Measurements from ENCODE around the gene GTF2IRD1.
"Not testable (repeated sequence)": the region's sequence is repeated elsewhere in the genome, so short reads cannot be mapped to it uniquely, and the experiment has no call there.

GTF2IRD1 gene

DNA sequence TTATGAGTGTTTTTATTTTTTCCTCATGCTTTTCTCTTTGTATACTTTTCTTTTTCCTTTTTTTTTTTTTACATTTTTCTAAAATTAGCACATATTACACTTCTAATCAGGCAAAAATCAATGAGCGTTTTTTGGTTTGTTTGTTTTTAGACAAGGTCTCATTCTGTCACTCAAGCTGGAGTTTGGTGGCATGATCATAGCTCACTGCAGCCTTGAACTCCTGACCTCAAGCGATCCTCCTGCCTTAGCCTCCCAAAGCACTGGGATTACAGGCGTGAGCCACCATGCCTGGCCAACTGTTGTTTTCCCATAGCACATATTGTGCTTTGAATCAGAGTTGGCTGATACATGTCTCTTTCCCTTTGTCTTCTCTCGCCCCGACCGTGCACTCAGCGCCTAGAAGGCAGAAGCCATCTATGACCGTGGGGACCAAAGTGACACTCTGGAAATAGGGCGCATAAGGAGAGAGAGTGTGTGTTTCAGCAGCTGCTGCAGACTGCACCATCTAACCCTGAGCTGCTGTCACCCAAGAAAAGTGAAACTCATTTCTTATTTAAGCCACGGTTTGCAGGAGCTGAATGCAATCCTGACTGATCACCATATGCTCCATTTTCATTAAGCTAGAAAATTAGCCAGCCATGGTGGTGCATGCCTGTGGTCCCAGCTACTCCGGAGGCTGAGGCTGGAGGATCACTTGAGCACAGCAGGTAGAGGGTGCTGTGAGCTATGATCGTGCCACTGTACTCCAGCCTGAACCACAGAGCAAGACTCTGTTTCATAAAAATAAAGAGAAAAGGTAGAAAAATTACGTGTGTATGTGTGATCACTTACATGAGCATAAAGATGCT is 162.5 kb downstream of the GTF2IRD1 start:
- H3K27ac ChIP-seq, result no peak overlapping the region
- H3K4me3 ChIP-seq, result no peak overlapping the region

DNA sequence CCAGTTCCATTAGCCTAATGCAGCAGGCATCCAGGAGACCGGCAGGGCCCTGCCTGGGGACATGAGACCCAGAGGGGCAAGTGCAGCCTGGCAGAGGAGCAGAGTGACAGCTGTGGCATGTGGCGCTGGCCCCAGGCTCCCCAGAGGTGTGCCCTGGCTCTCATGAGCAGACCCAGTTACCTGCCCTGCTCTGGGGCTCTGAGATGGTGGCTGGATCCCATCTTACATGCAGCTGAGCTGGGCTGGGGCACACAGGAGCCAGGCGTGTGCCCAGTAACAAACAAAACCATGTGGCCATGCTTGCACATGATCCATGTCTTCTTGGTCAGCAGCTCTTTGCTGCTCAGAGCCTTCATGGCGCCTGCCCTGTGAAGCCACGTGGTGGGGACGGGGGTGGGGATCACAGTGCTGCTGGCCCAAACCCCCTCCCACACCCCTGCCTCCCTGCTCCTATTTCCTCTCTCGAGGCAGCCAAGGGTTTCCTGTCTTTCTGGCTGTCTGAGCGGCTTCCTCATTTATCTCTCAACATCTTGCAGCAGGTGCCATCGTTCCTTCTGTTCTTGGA is 163.6 kb downstream of the GTF2IRD1 start:
- peak overlapping the region in 7 of 21 experiments; percentile 2 to 73 (median 35) for H3K27ac ChIP-seq
- H3K4me3 ChIP-seq, result no peak overlapping the region

DNA sequence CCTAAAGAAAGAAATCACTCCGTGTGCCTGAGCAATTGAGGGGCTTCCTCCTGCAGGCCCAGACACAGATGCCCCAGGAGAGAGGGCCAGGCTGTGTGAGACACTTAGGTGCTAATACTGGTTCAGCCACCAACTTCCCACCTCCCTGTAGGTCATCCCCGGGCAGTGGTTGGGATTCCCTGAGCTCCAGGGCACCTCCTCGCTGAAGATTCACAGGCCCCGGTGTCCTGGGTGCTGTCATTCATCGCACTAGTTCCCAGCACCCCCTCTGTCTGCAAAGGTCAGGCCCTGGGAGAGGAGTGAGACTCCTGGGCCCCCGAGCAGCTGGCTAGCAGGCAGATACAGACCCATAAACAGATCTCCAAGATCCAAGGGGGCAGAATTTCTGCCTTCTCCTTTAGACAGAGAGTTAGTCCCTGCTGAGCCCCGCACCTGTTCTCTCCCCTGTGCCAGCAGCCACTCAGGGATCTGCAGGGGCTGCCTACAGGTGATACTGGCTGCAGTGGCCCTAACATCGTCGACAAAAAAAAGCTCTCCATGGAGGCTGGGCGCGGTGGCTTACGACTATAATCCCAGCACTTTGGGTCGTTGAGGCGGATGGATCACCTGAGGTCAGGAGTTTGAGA is 165.6 kb downstream of the GTF2IRD1 start:
- H3K4me3 ChIP-seq, result no peak overlapping the region
- H3K27ac ChIP-seq, result no peak overlapping the region

GRCh38 chr7:74622228-74622749 is 168.6 kb downstream of the GTF2IRD1 start:
- H3K4me3 ChIP-seq, result no peak overlapping the region

GRCh38 chr7:74623135-74623534 is 169.4 kb downstream of the GTF2IRD1 start:
- no peak overlapping the region for H3K27ac ChIP-seq
- no peak overlapping the region for H3K4me3 ChIP-seq

More at GRCh38 chr7:74622228-74622749, 168.6 kb downstream of the GTF2IRD1 start:
- H3K27ac ChIP-seq, result no peak overlapping the region

- H3K27ac ChIP-seq, result no peak overlapping the region
- H3K4me3 ChIP-seq, result no peak overlapping the region
Measured at GRCh38 chr7:74625446-74625845, 171.7 kb downstream of the GTF2IRD1 start.

GRCh38 chr7:74627661-74628411 is 174.1 kb downstream of the GTF2IRD1 start:
- peak overlapping the region in 10 of 21 experiments; percentile 8 to 60 (median 28) for H3K27ac ChIP-seq

DNA sequence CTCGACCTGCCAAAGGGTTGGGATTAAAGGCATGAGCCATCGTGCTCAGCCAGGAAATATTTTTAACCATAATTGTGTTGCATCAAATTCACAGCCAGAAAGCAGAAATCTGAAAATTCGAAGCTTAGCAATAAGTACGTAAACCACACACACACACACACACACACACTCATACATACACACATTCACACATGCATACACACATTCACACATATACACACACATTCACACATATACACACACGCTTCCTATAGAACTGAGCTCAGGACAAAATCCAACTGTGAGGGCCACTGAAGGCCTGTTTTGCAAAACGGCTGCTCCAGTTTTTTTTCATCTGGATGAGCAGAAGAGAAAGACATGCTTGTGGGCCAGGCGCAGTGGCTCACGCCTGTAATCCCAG is 178.8 kb downstream of the GTF2IRD1 start:
- H3K27ac ChIP-seq, result no peak overlapping the region

More at GRCh38 chr7:74627661-74628411, 174.1 kb downstream of the GTF2IRD1 start:
- H3K4me3 ChIP-seq, result no peak overlapping the region

DNA sequence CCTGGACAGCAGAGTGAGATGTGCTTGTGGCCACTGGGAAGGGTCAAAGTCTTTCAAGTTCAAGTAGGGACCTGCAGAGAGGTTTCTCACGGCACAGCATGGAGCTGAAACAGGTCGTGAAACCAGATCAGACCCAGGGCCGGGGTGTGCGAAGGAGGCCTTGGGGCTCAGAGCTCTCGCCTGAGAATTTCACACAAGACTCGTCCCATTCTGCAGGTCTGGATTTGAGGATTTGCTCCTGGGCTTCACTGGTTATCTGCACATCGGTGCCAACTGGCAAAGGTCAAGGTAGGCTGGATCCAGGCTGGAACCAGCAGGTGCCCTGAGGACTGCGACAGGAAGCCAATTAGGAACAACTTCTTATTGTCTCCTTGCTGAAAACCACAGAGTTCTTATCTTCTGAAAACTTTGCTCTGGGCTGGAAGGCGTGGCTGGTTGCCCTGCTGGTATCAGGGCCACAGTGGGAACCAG is 179.8 kb downstream of the GTF2IRD1 start:
- H3K4me3 ChIP-seq, result no peak overlapping the region

More for the DNA sequence above, 178.8 kb downstream of the GTF2IRD1 start:
- no peak overlapping the region for H3K4me3 ChIP-seq

GRCh38 chr7:74637745-74638144 is 184.0 kb downstream of the GTF2IRD1 start:
- no peak overlapping the region for H3K27ac ChIP-seq

More for the DNA sequence above, 179.8 kb downstream of the GTF2IRD1 start:
- H3K27ac ChIP-seq, result peak overlapping the region in 3 of 21 experiments; percentile 10 to 46 (median 23)

DNA sequence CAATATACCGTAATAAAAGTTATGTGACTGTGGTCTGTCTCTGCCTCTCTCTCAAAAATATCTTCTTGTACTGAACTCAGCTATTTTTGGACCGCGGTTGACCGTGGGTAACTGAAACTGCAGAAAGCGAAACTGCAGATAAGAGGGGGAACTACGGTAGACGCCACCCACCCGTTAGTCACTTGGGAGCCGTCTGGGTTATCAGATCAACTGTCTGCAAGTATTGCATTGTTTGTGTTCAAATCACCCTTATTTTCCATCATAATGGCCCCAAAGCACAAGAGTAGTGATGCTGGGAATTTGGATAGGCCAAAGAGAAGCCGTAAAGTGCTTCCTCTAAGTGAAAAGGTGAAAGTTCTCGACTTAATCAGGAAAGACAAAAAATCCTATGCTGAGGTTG is 196.3 kb downstream of the GTF2IRD1 start:
- peak overlapping the region in 3 of 21 experiments; percentile 24 to 76 (median 32) for H3K27ac ChIP-seq
- H3K4me3 ChIP-seq, result not testable (repeated sequence)

More at GRCh38 chr7:74637745-74638144, 184.0 kb downstream of the GTF2IRD1 start:
- no peak overlapping the region for H3K4me3 ChIP-seq

DNA sequence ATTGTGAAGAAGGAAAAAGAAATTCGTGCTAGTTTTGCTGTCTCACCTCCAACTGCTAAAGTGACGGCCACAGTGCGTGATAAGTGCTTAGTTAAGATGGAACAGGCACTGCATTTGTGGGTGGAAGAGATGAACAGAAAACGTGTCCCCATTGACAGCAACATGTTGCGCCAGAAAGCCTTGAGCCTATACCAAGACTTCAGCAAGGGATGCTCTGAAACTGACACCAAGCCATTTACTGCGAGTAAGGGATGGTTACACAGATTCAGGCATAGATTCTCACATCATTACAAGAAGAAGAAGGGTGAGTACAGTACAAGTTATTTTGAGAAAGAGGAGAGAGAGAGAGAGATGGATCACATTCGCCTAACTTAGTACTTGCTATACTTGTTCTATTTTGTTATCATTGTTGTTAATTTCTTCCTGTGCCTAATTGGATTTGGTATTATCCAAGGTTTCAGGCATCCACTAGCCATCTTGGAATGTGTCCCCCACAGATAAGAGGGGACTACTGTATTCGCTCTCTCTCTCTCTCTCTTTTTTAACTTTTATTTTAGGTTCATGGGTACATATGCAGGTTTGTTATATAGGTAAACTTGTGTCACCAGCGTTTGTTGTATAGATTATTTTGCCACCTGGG is 196.9 kb downstream of the GTF2IRD1 start:
- peak overlapping the region in 3 of 21 experiments; percentile 1 to 76 (median 44) for H3K27ac ChIP-seq
- H3K4me3 ChIP-seq, result not testable (repeated sequence)

GRCh38 chr7:74651133-74651504 is 197.4 kb downstream of the GTF2IRD1 start:
- H3K4me3 ChIP-seq, result not testable (repeated sequence)
- H3K27ac ChIP-seq, result peak overlapping the region in 2 of 21 experiments; percentile 1 to 76
